CD4-positive, alpha-beta T cell treated with Interleukin-4 for 4 hours (primary cell): ENCODE results near the gene RBM26.
"Not testable (repeated sequence)": the region's sequence is repeated elsewhere in the genome, so short reads cannot be mapped to it uniquely, and the experiment has no call there.

Source experiments
- DNase-seq: peaks from one replicate; pipeline ENCODE4 v3.0.0-alpha.2; 2020

Gene RBM26

DNA sequence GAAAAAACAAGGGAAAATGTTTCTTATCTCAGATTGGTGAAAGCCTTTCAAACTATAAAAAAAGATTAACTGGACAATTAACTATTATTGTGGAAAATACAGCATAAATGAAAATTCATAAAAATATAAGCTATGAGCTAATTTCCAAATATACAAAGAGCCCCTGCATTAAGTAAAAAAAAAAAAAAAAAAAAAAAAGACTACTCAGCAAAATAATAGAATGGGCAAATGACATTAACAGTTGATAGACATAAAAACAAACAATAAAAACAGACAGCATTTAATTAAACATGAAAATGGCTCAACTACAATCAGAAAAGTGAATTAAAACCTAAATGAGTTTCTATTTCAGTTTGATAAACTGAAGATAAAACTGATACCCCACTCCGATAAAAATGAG, 77.5 kb downstream of the RBM26 start:
- no peak for DNase-seq

GRCh38 chr13:79320433-79320832, 85.6 kb downstream of the RBM26 start:
- DNase-seq = no peak

GRCh38 chr13:79318664-79319063, 87.4 kb downstream of the RBM26 start:
- DNase-seq = no peak

- no peak for DNase-seq
Measured at GRCh38 chr13:79317856-79318255, 88.2 kb downstream of the RBM26 start.

DNA sequence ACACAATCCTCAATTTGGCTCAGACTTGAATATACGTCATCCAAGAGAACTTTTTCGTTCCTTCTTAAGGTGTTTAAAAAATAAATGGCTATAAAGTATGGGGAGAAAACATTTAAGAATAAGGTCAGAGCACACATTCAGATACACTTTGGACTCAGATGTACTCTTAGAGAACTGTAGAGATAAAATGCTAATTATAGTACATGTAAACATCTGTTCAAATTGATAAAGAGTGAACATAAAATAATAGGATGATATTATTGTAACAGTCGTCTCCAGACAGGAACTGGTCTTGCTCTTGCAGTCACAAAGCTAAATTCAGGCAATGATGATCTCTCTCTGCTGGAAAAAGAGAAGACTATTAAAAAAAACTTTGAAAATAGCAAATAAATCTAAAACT, 91.4 kb downstream of the RBM26 start:
- DNase-seq = no peak

DNA sequence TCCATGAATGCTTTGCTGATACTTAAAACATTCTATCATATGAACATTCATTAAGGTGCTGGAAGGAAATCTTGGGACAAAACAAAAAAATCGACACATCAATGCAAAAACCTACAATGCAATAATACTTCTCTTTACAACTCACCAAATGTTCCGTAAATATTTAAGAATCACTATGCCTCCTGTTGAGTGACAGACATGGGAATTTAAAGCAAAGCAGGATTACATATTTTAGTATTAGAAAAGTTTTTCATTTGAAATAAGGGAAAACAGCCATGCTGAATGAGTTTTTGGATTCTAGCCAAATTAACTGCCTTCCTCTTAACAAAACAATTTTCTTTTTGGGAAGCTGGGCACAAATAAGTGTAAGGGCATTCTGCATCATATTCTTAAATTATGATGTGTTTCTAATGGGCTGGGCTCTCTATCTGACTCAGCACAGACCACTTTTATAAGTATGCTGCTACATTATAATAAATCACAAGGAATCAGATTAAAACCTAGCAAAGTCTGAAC, 93.7 kb downstream of the RBM26 start:
- no peak for DNase-seq

DNA sequence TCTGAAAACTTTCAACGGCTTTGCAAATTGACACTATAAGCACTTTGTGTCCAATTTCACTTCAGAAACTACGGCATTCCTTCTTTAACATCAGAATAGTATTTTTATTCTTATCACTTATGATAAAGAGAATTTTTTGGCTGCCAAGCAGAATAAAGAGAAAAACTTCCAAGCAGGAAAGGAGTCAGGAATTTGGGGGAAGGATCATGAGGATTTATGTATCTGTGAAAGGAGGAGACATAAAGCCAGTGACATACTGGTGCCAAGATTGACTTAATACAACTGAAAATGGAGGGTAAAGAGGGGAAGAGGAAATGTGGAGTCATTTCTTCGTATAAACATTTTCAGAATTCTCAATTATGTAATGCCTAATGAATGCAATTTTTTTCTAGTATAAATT, 94.7 kb downstream of the RBM26 start:
- DNase-seq = no peak

DNA sequence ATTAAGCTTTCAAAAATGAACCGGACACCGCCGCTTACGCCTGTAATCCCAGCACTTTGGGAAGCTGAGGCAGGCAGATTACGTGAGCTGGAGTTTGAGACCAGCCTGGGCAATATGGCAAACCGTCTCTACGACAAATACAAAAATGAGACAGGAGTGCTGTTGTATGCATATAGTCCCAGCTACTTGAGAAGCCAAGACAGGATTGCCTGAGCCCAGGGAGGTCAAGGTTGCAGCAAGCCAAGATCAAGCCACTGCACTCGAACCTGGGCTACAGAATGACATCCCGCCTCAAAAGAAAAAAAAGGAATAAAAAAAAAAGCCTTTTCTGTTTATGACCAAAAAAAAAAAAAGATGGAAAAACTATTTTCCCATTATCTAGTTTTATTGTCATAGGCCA, 96.4 kb downstream of the RBM26 start:
- DNase-seq = no peak

DNA sequence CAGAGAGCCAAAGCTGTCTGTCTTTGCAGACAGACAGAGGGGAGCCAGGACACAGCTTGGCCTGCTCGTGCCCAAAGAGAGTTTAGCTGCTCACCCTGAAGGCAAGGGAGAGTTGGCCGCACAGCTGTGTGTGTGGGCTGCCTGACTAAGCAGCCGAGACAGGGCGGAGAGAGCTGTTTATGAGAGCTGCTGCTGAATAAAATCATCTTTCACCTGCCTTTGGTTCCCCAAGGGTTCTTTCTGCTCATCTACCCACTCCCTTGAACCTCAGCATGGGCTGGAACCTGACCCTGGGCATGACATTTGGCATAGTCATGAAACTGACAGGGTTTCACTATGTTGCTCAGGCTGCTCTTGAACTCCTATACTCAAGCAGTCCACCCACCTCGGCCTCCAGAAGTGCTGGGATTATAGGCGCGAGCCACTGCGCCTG, 98.2 kb downstream of the RBM26 start:
- no peak for DNase-seq

DNA sequence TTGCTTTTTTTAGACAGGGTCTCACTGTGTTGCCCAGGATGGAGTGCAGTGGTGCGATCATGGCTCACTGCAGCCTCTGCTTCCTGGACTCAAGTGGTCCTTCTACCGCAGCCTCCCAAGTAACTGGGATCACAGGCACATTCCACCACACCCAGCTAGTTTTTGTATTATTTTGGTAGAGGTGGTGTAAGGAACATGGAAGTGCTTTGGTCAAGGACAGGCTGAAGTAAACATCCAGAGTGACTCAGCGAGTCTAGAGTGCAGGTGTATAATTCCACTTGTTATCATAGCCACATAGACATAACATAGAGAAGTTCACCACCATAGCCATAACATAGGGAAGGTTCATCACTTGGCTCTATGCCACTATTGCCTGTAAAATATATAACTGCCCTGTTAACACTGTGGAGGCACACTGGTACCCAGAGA, 98.6 kb downstream of the RBM26 start:
- no peak for DNase-seq

GRCh38 chr13:79306650-79307049, 99.4 kb downstream of the RBM26 start:
- no peak for DNase-seq

- no peak for DNase-seq
Measured at GRCh38 chr13:79297128-79297527, 108.9 kb downstream of the RBM26 start.

GRCh38 chr13:79295906-79296706, 109.9 kb downstream of the RBM26 start:
- no peak for DNase-seq

DNA sequence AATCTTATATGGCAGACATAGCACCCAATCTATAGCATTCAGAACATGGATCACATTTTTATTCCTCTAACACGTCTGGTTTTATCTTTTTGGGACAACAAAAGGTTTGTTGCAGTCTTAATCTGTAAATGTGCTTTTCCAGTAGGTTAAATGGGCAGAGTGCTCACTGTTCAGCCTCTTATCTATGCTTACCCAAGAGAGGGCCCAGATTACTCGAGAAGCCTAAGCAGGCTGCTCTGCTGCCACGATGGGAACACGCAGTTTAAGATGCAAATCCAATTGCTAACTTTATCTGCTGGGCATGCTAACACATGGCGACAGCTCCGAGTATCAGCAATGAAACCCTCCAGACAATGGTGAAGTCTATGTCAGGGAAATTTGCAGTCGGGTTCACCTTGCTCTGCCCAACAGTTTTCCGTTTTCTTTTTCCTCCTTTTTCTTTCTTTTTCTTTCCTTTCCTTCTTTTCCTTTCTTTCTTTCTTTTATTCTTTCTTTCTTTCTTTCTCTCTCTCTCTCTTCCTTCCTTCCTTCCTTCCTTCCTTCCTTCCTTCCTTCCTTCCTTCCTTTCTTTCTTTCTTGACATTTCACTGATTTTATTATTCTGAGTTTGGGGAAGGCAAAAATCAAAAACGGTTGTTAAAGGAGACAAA, 115.3 kb downstream of the RBM26 start:
- DNase-seq = no peak

DNA sequence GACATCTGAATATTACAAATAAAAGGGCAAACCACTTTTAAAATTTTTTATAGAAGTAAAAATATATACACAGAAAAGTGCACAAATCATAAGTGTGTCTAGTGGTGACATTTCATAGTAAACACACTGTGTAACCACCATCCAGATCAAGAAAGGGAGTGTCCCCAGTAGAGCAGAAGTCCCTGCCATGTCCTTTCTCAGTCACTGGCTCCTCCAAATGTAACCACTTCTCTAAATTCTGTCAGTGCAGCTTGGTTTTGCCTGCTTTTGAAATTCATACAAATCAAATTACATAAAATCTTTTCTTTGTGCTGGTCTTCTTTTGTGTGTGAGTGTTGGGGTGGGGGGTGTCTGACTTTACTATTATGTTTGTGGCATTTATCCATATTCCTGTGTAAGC, 116.5 kb downstream of the RBM26 start:
- no peak for DNase-seq

GRCh38 chr13:79287939-79288795, 117.9 kb downstream of the RBM26 start:
- DNase-seq = no peak

DNA sequence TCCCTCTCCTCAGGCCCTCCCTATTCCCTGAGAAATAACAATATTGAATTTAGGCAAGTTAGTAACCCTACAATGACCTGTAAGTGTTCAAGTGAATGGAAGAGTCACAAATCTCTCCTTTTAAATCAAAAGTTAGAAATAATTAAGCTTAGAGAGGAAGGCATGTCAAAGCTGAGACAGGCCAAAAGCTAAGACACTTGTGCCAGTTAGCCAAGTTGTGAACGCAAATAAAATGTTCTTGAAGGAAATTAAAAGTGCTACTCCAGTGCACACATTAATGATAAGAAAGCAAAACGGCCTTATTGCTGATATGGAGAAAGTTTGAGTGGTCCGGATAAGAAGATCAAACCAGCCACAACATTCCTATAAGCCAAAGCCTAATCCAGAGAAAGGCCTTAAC, 120.9 kb downstream of the RBM26 start:
- DNase-seq = no peak

- no peak for DNase-seq
Measured at GRCh38 chr13:79283742-79284141, 122.3 kb downstream of the RBM26 start.

GRCh38 chr13:79282976-79283375, 123.1 kb downstream of the RBM26 start:
- no peak for DNase-seq

DNA sequence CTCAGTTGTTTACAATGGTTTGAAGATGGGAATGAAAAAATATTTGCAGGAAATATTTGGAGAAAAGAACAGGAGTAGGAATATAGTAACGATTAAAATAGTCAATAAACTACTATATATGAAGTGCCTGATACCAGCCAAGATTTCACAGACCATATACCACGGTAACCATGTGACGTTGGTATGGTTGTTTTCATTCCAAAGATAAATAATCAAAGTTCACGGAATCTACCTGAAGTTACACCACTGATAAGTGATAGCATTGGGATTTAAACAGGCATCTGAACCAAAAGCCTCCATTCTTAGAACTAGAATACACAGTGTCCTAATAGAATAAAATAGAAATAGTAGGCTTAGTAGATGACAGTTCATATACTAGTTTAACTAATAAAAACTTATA, 123.5 kb downstream of the RBM26 start:
- DNase-seq = no peak

- DNase-seq = no peak
Measured at GRCh38 chr13:79281339-79281747, 124.7 kb downstream of the RBM26 start.

GRCh38 chr13:79279735-79280134, 126.3 kb downstream of the RBM26 start:
- DNase-seq = not testable (repeated sequence)

GRCh38 chr13:79273045-79273444, 133.0 kb downstream of the RBM26 start:
- DNase-seq = no peak
